Melanocyte of skin (primary cell): ENCODE results near the gene FNDC4. TPM values are rescaled to one million over a fixed set of nuclear protein-coding genes. Genes with fewer than 3 reads are reported as not detected.

ENCODE experiments used
- small RNA-seq, 2 donors: library from RNA; depleted of rRNA; stranded (forward); fragments of <200 nt; gene quantifications; one replicate each; pipeline ENCODE3, GENCODE V24; 2012
- total RNA-seq, 2 donors: library from RNA; depleted of rRNA; stranded (reverse); fragments of >200 nt; gene quantifications; 2 replicates each; pipeline ENCODE4 v1.2.3, GENCODE V29; 2012

The FNDC4 gene
- total RNA-seq = 1 to 10 TPM in 1 of 2 donors, under 1 TPM in 1; 0.33 to 2.1 TPM

GRCh38 chr2:27494944-27495554 is at the start of gene FNDC4:
Gene FNDC4, minus strand, starts transcription at chr2:27495200. Its CDS starts 521 bp downstream, at chr2:27494679.

DNA sequence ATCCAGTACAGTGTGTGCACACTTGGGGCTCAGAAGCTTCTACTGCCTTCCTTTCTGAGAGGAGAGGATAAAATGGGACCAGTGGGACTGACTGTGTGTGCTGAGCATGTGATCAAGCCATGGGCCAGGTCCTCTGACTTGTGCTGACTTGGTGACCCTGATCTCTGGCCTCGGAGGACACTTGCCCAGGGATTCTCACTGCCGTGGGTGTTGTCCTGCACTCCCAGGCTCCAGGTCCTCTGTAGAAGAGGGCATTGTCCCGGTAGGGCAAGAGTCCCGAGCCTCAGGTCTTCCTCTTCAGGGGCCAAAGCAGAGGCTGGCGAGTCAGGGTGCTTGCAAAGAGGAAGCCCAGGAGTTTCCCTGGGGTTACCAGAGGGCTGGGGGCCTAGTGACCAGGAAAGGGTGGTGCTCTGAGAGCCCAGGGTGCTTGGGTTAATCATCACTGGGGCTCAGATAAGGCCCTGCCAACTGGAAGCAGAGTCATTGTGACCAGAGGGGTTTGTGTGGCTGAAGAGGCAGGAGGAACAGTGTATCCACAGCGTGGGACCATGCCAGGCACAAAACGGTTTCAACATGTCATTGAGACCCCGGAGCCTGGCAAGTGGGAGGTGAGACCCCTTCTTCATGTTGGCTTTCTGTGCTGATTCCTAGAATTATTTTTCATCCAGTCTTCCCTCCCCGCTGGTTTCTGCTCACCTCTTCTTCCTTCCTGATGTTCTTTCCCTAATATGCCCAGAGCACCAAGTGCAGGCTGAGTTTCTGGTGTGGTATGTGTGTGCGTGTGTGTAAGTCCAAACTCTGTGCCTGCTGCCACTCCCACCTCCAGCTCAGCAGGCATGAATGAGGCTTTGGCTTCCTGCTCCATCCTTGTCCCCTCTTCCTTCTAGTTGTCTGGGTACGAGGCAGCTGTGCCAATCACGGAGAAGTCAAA is 1.6 kb upstream of the FNDC4 start, which contains the start of gene GCKR:
Gene GCKR, plus strand, starts transcription at position 483 of the 931 bp plus-strand sequence. Its CDS starts 66 bp downstream, at position 549.

GRCh38 chr2:27489498-27490397 is 5.3 kb downstream of the FNDC4 start, which contains the start of gene IFT172:
Gene IFT172, minus strand, starts transcription at chr2:27489743. Its CDS starts 90 bp downstream, at chr2:27489653.

GRCh38 chr2:27441958-27442919 is 52.8 kb downstream of the FNDC4 start, which contains the start of gene KRTCAP3:
Gene KRTCAP3, plus strand, starts transcription at chr2:27442381. Its CDS starts 32 bp downstream, at chr2:27442413.

Small RNA genes lying within 50 kb of the gene (small RNA-seq; reads per million reads assigned to genes)
- gene RNU6-986P = 0 reads per million in 2 donors

Other genes starting within 250 kb of the FNDC4 start
- under 1 TPM in 1 of 2 donors, not detected in 1; 0.34 TPM for gene SLC30A3, start 232.2 kb downstream of the FNDC4 start, total RNA-seq
- not detected for gene DNAJC5G, start 219.8 kb downstream of the FNDC4 start, total RNA-seq
- gene TRIM54, start 212.8 kb downstream of the FNDC4 start, total RNA-seq = not detected
- gene UCN, start 186.8 kb downstream of the FNDC4 start, total RNA-seq = 1 to 10 TPM in 1 of 2 donors, under 1 TPM in 1; 0.67 to 2.1 TPM
- gene MPV17, start 172.1 kb downstream of the FNDC4 start, total RNA-seq = 100 to 1,000 TPM in 1 of 2 donors, 10 to 100 TPM in 1; 88.2 to 118 TPM
- gene GTF3C2, start 138.4 kb downstream of the FNDC4 start, total RNA-seq = 10 to 100 TPM; 45.1 to 57.6 TPM
- gene EIF2B4, start 124.9 kb downstream of the FNDC4 start, total RNA-seq = 10 to 100 TPM; 25.5 to 28.6 TPM
- gene SNX17, start 124.6 kb downstream of the FNDC4 start, total RNA-seq = 100 to 1,000 TPM; 109 to 136 TPM
- gene ZNF513, start 114.5 kb downstream of the FNDC4 start, total RNA-seq = 1 to 10 TPM; 6.9 to 9.0 TPM
- gene PPM1G, start 85.6 kb downstream of the FNDC4 start, total RNA-seq = 10 to 100 TPM; 48.9 to 98.6 TPM
- 10 to 100 TPM; 89.9 to 95.3 TPM for gene NRBP1, start 66.6 kb downstream of the FNDC4 start, total RNA-seq
- gene KRTCAP3, start 52.8 kb downstream of the FNDC4 start, total RNA-seq = not detected
- gene IFT172, start 5.5 kb downstream of the FNDC4 start, total RNA-seq = 10 to 100 TPM; 16.0 to 22.4 TPM
- gene GCKR, start 1.6 kb upstream of the FNDC4 start, total RNA-seq = not detected
- 10 to 100 TPM; 17.6 to 26.0 TPM for gene ZNF512, start 87.8 kb upstream of the FNDC4 start, total RNA-seq
- 1 to 10 TPM; 1.3 to 2.1 TPM for gene CCDC121, start 133.8 kb upstream of the FNDC4 start, total RNA-seq
- 10 to 100 TPM; 25.1 to 38.6 TPM for gene GPN1, start 133.8 kb upstream of the FNDC4 start, total RNA-seq
- 10 to 100 TPM; 35.0 to 44.7 TPM for gene SUPT7L, start 168.4 kb upstream of the FNDC4 start, total RNA-seq
- gene SLC4A1AP, start 168.7 kb upstream of the FNDC4 start, total RNA-seq = 10 to 100 TPM; 27.6 to 33.0 TPM